Measurements from ENCODE around the gene SORCS1.

Gene SORCS1

GRCh38 chr10:106898446-106898845 lies 266.1 kb downstream of the SORCS1 start:
- no peak for DNase-seq (ENCODE audit: low read depth in 2 of 2)

GRCh38 chr10:106897719-106898118 lies 266.8 kb downstream of the SORCS1 start:
- no peak for DNase-seq (ENCODE audit: low read depth in 2 of 2)

DNA sequence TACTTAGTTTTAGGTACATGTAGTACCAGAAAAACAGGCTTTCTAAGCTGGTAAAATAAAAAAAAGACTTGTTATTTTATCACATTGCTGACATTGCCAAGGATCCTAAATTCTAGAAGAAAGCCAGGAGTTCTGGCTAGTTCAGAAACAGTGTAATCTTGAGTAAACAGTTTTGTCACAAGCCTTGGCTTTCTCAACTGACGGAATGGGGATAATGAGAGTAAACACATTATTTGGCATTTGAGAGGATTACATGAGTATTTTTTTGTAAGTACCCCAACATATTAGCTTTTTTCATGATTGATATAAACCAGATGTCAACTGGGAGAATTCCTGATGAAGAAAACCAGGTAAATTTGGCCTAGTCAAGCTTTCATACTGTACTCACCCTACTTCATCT lies 269.8 kb downstream of the SORCS1 start:
- no peak for DNase-seq (ENCODE audit: low read depth in 2 of 2)

GRCh38 chr10:106877574-106877973 lies 286.9 kb downstream of the SORCS1 start:
- no peak for DNase-seq (ENCODE audit: low read depth in 2 of 2)

DNA sequence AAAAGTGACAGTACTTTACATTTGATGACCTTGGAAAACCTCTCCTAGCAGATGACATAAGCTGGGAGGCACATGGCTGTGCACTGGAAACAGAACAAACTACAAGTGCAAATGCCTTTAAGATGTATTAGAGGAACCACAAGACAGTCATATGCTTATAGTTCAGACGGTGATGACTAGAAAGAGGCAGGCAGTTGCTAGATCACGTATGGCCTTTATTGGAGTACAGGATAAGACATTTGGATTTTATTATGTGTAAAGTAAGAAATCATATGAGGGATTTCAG lies 290.0 kb downstream of the SORCS1 start:
- DNase-seq (ENCODE audit: low read depth in 2 of 2), result no peak

GRCh38 chr10:106873770-106874603 lies 290.5 kb downstream of the SORCS1 start:
- DNase-seq (ENCODE audit: low read depth in 2 of 2), result no peak

- DNase-seq (ENCODE audit: low read depth in 2 of 2), result no peak
Observed at GRCh38 chr10:106872176-106872575, 292.3 kb downstream of the SORCS1 start.

- no peak for DNase-seq (ENCODE audit: low read depth in 2 of 2)
Observed at GRCh38 chr10:106866244-106866845, 298.2 kb downstream of the SORCS1 start.

- DNase-seq (ENCODE audit: low read depth in 2 of 2), result no peak
Observed at GRCh38 chr10:106864031-106864430, 300.5 kb downstream of the SORCS1 start.

GRCh38 chr10:106863549-106863948 lies 301.0 kb downstream of the SORCS1 start:
- no peak for DNase-seq (ENCODE audit: low read depth in 2 of 2)

DNA sequence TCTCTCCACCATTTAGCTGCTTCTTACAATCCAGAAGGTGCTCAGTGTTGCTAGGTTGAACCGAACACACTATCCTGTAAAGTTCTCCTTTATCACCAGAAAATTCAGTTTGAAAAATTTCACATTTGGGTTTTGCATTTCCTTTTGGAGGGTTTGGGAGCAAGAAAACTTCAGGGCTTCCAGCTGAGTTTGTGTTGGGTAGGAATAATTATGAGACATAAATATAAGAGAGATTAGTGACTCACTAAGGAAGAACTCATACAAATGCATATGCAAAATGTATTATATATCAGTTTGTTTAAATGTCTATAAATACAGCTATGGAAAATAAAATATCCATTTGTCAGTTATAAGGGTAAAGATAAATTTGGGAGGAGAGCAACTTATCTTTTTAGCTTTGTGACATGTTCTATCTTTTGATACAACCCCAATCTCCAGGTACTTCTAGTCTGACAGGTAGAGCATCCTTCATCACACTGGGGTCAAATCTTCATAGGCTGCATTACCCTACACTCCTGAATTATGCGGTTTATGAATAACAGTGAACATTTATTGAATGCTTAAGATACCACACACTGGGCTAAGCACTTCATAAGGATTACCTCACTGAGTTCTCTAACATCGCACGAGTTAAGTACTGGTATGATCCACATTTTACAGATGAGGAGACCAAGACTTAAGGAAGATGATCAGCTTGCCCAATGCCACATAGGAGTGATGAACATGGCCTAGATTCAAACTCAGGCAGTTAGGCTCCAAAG lies 304.4 kb downstream of the SORCS1 start:
- DNase-seq (ENCODE audit: low read depth in 2 of 2), result no peak

GRCh38 chr10:106857728-106858127 lies 306.8 kb downstream of the SORCS1 start:
- DNase-seq (ENCODE audit: low read depth in 2 of 2), result no peak

GRCh38 chr10:106857213-106857612 lies 307.3 kb downstream of the SORCS1 start:
- DNase-seq (ENCODE audit: low read depth in 2 of 2), result no peak

DNA sequence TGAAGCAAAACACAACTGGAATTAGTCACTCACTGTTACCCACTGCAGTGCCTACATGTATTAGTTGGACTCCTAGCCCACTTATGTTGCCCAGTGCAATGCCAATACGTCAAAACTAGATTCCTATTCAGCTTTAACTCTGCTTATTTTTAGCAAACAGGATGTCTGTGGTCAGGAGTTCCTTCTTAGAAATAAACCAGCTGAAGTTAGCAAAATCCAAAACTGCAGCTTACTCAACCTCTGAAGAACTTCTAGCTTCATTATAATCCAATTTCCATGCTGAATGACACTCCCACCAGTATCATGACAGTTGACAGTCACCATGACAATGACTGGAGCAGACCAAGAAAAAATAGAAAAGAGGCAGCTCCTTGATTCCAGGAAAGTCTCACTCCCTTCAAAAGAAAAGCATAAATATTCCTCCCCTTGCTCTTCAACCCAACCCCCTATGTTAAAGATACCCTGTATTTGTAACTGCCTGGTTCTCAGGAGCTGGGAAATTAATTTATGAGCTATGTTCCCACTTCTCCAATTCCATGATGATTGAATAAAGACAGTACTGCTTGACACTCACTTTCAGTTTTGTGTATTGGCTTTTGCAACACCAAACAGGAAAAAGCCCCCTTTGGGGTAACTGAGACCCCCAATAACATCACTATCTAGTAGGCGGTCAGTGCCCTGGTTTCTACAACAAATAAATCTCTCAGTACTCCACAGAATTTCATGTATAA lies 327.4 kb downstream of the SORCS1 start:
- DNase-seq (ENCODE audit: low read depth in 2 of 2), result no peak

DNA sequence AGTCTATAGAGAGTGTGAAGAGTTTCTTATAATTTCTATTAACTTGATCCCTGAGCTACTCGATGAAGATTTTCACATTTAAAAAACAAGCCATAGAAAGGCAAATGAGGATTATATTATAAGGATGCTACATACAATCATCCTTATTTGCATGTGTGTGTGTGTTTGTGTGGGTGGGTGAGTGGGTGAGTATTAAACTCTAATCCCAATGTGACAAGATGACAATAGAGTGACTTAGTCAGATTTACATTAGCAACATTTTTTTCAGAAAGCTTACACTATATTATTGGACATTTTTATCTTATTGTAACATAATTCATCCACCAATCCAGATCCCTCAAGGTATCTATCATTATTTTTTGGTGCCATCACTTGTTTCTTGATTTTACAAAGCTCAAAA lies 331.7 kb downstream of the SORCS1 start:
- no peak for DNase-seq (ENCODE audit: low read depth in 2 of 2)

- DNase-seq (ENCODE audit: low read depth in 2 of 2), result no peak
Observed at GRCh38 chr10:106830471-106830870, 334.0 kb downstream of the SORCS1 start.

GRCh38 chr10:106830006-106830405 lies 334.5 kb downstream of the SORCS1 start:
- DNase-seq (ENCODE audit: low read depth in 2 of 2), result no peak

- DNase-seq (ENCODE audit: low read depth in 2 of 2), result no peak
Observed at GRCh38 chr10:106826716-106827115, 337.8 kb downstream of the SORCS1 start.

GRCh38 chr10:106825576-106826364 lies 338.7 kb downstream of the SORCS1 start:
- DNase-seq (ENCODE audit: low read depth in 2 of 2), result no peak

DNA sequence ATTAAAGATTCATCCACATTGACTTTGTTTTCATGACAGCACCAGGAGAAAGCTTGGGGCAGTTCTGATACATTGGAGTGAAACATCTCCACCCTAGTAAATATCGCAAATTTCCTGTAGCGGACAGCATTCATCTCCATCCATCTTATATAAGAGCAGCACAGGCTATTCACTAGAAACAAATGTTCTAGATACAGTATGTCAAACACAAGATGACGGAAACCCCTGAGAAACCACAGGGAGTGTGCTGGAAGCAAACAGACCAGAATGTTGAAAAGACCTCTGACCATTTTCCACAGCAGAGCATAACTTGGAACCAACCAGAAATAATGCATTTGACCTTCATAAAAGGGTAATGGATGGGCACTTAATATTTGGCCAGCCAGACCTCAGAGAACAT lies 343.9 kb downstream of the SORCS1 start:
- no peak for DNase-seq (ENCODE audit: low read depth in 2 of 2)

GRCh38 chr10:106819490-106819889 lies 345.0 kb downstream of the SORCS1 start:
- DNase-seq (ENCODE audit: low read depth in 2 of 2), result no peak
